GM19438 (cell line): ENCODE measurements around the gene DBNL.

Experiments
- ATAC-seq: cut with Tn5 transposase; IDR thresholded peaks from one replicate; pipeline ENCODE4 v1.9.1; 2021; ENCODE audit warnings: low read depth; ENCODE audit not compliant: unreplicated experiment

The DBNL gene

GRCh38 chr7:44060948-44061644, 16.6 kb downstream of the DBNL start:
- ATAC-seq, result no peak

DNA sequence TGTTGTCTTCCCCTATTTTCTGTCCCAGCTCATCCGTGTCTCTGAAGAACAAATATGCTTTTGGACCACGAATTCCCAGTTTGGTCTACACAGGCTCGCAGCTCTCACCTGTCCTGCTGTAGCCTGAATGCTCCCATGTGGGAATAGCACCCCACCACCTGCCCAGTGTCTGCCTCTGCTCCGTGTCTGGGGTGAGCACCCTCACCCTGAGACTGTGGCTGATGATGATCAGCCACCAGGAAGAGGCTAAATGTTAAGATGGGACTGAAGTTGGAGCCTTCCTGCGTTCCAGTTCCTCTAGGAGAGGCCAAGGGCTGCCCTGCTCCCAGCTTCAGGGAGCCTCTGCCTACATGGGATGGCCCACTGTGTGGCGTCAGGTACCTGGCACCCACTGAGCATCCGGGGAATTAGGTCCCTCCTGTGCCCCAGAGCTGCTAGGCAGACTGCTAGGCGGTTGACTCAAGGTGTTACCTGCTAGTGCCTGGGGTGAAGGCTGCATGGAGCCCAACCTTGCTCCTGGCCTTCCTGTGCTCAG, 17.2 kb downstream of the DBNL start:
- ATAC-seq, result no peak

DNA sequence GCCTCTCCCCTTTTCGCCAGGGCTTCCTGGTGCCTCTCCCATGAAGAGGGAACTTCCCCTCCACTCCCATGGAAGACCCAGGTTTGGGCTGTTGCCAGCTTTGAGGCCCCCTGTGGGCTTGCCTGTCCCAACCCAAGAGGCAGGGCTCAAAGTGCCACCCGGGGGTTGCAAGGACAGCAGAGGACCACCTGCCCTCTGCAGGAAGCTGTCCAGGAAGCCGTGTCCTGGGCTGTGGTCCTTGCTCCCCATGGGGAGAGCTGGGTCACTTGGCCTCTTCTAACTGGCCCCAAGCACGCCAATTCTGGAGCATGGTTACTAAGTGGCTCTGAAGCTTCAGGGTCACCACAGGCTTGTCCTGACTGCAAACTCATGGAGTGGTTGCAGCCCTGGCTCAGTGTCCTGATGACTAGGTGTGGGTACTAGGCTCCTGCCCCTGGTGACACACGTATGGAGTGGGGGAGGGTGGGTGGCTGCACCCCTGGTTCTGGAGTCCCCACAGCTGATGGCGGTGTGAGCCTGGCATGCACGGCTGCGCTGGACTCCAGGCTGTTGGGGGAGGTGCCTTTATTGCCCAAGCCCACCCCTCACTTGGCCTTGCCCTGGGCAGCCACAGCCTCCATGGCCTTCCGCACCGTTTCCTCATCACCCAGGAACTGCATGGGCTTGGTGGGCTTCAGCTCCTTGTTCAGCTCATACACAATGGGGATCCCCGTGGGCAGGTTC, 17.8 kb downstream of the DBNL start:
- ATAC-seq, result no peak

- no peak for ATAC-seq
Observed at GRCh38 chr7:44062903-44063295, 18.4 kb downstream of the DBNL start.

DNA sequence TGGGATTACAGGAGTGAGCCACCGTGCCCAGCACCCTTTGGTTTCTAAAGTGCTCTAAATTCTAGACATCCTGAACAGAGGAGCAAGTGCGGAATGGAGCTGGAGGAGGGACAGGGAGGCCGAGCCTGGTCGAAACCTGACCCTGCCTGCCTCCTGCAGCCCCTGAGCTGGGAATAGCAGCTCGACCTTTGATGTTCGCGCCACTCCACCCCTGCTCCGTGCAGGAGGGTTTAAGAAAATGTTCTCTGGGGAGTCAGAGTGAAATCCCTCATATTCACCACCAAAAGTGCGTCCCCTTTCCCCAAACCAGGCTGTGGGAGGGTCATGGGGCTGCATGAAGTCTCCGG, 19.0 kb downstream of the DBNL start:
- no peak for ATAC-seq

- ATAC-seq, result no peak
Observed at GRCh38 chr7:44063894-44064651, 19.6 kb downstream of the DBNL start.

DNA sequence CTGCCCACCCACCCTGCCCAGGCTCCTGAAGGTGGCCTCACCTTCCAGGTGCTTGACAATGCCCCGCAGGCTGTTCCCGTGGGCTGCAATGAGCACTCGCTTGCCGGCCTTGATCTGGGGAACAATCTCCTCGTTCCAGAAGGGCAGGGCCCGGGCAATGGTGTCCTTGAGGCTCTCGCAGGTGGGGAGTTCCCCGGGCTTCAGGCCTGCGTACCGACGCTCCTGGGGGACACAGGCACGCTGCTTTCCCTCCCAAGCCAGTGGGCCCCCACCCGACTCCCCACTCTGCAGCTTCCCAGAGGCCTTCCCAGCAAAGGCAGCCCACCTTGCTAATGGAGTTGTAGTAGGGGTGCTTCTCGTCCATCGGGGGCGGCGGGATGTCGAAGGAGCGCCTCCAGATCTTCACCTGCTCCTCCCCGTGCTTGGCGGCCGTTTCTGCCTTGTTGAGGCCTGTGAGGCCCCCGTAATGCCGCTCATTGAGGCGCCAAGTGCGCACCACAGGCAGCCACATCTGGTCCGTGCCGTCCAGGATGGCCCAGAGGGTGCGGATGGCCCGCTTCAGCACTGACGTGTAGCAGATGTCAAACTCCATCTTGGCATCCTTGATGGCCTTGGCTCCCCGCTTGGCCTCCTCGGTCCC, 20.4 kb downstream of the DBNL start:
- ATAC-seq, result no peak

GRCh38 chr7:44065431-44066110, 21.1 kb downstream of the DBNL start, which contains the start of gene PGAM2:
PGAM2 (minus strand) TSS chr7:44065567; CDS start chr7:44065529, 38 bp downstream.
- ATAC-seq, result no peak

DNA sequence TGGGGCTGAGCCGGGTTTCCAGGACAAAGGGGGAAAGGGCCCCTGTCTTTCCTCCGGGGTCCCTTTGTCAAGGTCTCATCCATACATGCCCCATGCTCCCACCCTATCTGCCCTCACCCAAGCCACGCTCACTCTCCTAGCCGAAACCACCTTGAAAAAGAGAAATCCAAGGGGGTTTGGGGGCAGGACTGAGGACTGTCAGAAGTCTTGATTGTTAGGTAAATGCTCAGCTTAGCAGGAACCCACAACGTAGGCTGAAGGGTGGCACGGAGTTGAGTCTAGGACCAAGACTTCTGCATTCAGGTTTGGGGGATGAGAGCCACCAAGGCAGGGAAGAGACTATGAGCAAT, 21.6 kb downstream of the DBNL start:
- no peak for ATAC-seq

DNA sequence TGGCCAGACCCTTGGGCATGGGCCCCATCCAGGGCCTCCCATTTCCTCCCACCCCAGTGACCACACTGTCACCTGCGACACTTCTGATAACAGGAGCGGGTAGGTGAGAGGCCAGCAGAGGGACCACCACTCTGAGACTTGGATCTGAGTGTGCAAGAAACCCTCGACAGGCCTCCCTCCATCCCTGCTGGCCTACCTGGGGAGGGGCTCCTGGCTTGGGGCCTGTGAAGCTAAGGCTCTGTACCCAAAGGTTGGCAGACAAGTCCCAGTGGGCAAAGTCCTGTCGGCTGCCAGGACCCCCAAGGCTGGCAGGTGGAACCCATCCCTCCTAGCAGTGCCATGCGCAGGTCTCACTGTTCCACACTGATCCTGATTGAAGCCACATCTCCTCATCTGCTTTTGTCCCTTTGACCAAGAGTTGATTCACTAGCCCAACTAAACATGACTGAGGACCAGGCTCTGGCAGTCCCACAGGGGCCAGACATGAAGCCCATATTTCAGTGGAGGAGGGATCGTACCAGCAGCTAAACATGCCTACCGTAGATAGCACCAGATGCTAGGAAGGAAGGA, 22.1 kb downstream of the DBNL start:
- ATAC-seq, result no peak

GRCh38 chr7:44067064-44067951, 22.8 kb downstream of the DBNL start:
- no peak for ATAC-seq

- ATAC-seq, result no peak
Observed at GRCh38 chr7:44068054-44068453, 23.6 kb downstream of the DBNL start.

GRCh38 chr7:44071726-44072363, 27.3 kb downstream of the DBNL start:
- ATAC-seq, result no peak

DNA sequence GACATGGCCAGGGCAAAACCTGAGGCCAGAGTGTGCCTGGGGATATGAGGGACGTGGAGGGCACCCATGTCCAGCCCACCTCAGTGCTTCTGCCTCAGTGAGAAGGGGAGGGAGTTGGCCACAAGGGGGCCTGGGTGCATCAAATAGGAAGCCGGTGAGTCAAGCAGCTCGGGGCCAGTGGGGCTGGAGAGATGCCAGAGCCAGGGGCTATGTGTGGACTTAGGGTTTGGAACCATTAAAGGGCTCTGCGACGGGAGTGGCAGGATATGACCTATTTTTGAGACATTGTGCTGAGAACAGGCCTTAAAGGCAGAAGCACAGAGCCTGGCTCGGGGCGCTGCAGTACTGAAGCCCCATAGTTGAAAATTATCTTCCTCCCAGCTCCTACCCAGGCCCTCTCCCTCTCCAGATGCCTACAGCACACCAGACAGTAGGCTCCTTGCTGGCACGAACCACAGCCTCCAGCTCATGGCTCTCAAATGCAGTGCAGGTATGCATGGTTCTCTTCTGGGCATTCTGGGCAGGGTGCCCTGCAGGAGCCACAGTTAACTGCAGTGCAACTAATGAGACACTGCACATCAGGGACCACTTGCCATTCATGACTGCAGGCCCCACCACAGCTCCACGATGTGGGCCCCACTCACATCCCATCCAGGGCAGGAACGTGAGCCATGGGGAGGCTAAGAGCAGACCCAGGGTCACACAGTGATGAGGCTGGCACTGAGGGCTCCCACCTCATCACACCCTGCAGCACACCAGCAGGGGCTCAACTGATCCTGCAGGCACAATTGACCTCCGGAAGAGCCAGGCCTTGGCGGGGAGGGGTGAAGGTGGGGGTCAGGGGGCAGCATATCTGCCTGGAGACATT, 28.1 kb downstream of the DBNL start:
- no peak for ATAC-seq

DNA sequence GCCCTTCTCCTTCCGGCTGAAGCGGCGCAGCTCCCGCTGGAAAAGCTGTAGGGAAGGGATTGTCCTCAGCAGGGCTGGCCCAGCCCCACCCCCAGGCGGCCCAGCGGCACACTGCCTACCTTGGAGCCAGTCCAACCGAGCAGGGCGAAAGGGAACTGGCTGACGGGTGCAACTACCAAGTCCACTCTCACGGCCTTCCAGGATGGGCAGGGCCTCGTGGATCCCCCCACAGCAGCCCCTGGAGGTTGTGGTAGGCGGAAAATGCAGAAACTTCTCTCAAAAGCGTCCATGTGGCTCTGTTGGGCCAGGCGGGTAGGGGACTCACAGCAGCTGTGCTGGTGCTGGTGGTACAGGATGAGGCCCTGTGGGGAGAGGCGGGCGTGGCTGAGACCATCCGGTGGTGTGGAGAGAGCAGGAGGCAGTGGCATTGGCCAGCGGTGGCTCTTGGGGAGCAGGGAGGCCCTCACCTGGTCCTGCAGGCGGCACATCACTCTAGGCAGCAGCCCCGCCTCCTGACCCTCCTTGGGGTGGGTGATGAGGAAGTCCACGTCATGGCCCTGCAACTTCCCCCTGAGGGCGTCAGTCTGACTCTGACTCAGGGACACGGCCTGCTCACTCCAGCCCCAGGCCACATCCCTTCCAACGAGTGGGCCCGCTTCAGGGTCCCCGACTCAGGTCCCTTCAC, 29.3 kb downstream of the DBNL start:
- no peak for ATAC-seq

- ATAC-seq, result no peak
Observed at GRCh38 chr7:44074349-44074695, 29.8 kb downstream of the DBNL start.
